HG03108 (cell line): ENCODE measurements around the gene CDKN2D.
"Not testable (repeated sequence)": the region's sequence is repeated elsewhere in the genome, so short reads cannot be mapped to it uniquely, and the experiment has no call there.

Experiments used
- ATAC-seq: cut with Tn5 transposase; IDR thresholded peaks from one replicate; pipeline ENCODE4 v1.9.1; 2021; ENCODE audit warnings: moderate library complexity; ENCODE audit not compliant: unreplicated experiment

Gene CDKN2D

DNA sequence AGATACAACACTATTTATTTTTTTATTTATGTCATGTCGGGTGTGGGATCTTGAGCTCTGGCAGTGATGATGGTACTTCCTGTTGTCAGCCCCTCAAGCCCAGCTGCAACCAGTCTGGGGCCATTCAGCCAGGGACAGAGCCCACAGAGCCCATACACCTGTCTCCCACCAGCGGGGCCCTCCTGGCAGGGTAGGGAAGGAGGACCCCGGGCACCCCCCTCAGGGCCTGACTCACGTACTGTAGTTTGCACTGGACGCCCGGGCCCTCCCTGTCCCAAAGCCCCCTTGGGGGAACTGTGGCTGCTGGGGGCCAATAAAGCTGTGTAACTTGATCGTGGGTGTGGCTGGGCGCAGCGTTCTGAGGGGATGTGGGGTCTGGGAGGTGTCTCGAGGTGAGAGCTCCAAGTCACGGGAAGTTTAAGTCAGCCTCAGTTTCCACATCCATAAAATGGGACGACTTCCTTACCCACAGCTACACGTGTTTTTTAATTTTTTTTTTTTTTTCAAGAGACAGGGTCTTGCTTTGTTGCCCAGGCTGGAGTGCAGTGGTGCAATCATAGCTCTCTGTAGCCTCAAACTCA lies 15.6 kb downstream of the CDKN2D start:
- ATAC-seq: no peak

DNA sequence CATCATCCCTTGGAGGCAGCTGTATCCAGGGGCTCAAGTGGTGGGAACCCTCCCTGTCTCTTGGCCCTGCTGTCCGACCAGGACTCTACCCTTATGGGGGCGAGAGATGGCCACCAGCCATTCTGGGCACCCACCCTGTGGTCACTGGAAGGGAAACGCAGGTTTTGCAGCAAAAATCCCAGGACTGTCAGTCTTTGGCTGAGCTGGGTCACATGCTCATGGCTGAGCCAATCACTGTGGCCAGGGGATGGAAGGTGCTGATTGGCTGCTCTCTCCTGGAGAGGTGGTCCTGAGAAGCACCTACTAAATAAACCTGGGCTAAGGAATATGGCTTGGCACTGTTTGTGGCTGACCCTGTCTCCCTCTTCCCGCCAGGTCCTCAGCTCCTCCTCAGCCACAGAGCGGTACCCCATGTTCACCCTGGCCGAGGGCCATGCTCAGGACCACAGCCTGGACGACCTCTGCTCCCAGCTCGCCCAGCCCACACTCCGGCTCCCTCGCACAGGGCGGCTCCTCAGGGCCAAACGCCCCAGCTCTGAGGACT lies 16.2 kb downstream of the CDKN2D start:
- no peak for ATAC-seq

DNA sequence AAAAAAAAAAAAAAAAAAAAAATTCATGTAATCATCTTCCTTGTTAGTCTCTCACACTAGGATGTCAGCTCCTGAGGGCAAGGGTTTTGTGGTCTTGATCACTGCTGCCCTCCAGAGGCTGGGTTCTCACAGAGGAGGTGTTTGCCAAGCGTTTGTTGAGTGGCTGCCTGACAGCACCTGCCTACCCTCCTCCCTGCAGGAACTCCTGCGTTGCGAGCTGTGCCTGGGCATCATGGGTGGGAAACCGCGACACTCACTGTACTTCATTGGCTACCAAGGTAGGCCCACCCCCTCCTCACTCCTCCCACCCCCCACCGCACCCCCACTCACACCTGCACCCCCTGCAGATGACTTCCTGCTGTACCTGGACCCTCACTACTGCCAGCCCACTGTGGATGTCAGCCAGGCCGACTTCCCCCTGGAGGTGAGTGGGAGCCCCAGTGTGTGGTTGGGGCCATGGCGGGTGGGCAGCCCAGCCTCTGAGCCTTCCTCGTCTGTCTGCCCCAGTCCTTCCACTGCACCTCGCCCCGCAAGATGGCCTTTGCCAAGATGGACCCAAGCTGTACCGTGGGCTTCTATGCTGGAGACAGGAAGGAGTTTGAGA lies 17.0 kb downstream of the CDKN2D start:
- ATAC-seq: no peak

DNA sequence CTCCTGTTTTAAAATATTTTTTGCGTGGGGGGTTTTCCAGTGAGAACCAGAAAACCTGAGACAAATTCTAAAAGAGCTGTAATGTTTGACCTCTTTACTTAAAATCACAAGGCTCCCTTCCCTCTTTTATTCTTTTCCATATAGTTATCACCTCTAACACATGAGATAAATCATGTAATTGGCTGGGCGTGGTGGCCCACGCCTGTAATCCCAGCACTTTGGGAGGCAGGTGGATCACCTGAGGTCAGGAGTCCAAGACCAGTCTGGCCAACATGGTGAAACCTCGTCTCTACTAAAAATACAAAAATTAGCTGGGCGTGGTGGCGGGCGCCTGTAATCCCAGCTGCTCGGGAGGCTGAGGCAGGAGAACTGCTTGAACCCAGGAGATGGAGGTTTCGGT lies 17.8 kb downstream of the CDKN2D start:
- ATAC-seq: not testable (repeated sequence)

DNA sequence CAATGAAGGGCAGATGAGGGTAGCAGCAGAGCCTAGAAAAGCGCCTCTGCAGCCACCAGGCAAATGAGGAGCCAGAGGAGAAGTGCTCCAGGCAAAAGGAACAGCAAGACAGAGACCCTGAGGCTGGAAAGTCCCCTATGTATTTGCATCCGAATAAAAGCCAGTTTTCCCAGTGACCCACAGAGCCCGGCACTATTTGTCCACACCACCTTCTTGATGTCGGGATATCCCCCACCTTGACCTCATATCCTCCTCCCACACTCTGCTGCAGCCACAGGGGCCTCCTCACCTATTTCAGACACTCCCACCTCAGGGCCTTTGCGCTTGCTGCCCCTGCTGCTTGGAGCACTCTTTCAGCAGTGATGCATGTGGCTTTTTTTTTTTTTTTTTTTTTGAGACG lies 18.4 kb downstream of the CDKN2D start:
- ATAC-seq: no peak

DNA sequence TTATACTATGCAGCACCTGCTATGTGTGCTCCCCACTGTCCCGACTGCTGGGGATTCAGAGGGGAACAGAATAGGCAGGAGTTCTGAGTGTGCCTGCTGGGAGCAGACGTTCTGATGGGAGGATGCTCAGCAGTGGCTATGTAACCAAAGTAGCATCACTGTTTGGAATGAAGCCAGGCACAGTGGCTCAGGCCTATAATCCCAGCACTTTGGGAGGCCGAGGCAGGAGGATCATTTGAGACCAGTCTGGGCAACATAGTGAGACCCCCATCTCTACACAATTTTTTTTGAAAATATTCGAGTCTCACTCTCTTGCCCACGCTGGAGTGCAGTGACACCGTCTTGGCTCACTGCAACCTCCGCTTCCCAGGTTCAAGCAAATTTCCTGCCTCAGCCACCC lies 19.0 kb downstream of the CDKN2D start:
- no peak for ATAC-seq

DNA sequence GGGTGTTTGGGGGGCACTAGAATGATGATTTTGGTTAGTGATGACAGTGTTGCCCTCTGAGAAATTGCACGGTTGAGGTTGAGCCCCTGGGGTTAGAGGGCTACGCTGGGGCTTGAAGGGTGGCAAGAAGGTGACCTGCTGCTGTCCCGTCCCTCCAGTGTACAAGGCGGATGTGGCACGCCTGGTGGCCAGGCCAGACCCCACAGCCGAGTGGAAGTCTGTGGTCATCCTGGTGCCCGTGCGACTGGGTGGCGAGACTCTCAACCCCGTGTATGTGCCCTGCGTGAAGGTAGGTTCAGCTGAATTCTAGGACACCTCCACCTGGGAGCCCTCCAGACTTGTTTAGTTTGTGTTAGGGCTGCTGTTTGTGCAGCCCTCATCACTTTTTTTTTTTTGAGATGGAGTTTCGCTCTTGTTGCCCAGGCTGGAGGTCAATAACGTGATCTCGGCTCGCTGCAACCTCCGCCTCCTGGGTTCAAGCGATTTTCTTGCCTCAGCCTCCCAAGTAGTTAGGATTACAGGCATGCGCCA lies 20.0 kb downstream of the CDKN2D start:
- ATAC-seq: no peak

DNA sequence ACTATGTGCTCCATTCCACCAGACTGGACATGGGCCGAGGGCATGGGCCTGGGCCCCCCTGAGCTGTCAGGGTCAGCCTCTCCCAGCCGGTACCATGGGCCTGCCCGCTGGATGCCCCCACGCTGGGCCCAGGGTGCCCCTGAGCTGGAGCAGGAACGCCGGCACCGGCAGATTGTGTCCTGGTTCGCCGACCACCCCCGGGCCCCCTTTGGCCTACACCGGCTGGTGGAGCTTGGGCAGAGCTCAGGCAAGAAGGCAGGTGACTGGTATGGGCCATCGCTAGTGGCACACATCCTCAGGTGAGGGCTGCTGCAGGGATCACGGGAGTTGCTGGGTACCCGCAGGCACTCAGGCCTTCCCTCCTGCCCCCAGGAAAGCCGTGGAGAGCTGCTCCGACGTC lies 22.0 kb downstream of the CDKN2D start:
- ATAC-seq: no peak

DNA sequence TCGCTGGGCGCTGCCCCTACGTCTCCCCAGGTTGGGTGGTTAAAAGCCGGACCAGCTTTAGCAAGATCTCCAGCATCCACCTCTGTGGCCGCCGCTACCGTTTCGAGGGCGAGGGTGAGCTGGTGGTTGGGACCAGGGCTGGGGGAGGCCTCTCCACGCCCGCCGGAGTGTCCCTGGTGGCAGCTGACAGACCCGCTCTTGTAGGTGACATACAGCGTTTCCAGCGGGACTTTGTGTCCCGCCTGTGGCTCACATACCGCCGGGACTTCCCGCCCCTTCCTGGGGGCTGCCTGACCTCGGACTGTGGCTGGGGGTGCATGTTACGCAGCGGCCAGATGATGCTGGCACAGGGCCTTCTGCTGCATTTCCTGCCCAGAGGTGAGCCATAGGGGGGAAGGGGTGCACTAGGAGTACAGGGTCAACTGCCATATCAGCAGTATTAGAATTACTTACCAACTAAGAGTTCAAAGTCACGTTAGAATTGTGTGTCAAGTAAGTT lies 24.0 kb downstream of the CDKN2D start:
- ATAC-seq: no peak

DNA sequence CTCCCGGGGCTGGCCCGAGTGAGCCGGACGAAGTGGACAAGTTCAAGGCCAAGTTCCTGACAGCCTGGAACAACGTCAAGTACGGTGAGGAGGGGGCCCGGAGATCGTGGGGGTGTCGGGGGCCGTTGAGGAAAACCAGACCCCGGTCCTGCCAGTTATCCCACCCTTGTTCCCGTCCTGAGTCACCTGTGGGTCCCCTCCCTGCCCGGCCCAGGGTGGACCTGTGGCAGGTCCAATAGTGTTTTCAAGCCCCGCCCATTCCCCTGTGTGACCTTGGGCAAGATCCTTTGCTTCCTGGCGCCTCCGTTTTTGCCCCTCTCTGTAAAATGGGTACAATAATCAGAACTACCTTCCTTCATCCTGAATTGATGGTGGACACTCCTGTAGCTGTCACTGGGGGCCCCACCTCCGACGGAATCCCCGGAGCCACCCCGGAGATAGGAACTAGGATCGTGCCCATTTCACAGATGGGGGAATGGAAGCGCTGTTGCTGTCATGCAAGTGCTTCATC lies 24.5 kb downstream of the CDKN2D start:
- ATAC-seq: no peak

DNA sequence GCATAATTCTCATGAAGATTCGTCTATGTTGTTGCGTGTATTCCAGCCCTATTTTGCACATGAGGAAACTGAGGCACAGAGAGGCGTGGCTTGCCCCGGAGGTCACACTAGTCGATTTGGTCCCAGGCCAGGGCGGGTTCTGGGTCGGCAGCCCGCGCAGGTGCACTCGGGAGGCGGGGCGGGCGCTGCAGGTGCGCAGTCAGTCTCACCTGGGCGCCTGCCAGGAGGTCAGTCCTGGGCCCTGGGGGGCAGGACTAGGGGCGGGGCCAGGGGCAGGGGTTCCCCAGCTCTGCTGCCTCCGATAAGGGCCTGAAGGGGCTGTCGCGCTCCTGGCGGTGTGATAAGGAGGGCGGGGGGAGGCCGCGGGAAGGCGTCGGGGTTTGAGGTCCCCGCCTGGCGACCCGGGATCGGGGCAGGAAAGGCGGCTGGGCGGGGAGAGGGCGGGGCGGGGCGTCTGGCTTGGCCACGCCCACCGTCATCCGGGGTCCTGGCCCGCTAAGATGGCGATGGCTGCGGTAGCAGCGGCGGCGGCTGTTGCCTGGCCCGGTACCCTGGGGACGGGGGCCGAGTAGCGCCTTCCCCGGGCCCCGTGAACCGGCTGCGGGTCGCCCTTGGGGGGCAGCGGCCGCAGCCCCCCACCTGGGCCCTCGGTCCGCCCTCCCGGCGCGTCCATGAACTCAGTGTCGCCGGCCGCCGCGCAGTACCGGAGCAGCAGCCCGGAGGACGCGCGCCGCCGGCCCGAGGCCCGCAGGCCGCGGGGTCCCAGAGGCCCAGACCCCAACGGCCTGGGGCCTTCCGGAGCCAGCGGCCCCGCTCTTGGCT lies 25.1 kb downstream of the CDKN2D start, which contains the start of gene ATG4D:
Gene ATG4D, plus strand, starts transcription at position 485 of the 822 bp plus-strand sequence. Its CDS starts 187 bp downstream, at position 672.
- ATAC-seq: peak; percentile 73

DNA sequence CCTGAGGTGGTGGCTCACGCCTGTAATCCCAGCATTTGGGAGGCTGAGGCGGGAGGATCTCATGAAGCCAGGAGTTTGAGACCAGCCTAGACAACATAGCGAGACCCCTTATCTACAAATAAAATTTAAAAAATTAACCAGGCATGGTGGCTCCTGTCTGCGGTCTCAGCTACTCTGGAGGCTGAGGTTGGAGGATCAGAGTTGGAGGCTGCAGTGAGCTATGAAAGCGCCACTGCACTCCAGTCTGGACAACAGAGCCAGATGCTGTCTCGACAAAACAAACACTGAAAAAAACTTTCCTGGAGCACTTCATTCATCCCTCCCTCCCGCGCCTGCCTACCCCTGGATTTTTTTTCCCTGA lies 25.7 kb downstream of the CDKN2D start:
- ATAC-seq: no peak

DNA sequence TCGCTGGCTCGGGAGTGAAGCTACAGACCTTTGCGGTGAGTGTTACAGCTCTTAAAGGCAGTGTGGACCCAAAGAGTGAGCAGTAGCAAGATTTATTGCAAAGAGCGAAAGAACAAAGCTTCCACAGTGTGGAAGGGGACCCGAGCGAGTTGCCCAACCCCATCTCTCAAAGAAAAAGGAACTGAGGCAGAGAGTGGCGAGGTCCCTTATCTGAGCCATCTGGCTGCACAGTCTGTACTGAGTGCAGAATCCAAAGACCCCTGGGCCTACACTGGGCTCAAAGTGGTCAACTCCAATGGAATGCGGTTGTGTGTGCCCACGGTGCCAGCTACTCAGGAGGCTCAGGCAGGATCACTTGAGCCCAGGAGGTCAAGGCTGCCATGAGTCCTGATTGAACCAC lies 29.8 kb downstream of the CDKN2D start:
- not testable (repeated sequence) for ATAC-seq

DNA sequence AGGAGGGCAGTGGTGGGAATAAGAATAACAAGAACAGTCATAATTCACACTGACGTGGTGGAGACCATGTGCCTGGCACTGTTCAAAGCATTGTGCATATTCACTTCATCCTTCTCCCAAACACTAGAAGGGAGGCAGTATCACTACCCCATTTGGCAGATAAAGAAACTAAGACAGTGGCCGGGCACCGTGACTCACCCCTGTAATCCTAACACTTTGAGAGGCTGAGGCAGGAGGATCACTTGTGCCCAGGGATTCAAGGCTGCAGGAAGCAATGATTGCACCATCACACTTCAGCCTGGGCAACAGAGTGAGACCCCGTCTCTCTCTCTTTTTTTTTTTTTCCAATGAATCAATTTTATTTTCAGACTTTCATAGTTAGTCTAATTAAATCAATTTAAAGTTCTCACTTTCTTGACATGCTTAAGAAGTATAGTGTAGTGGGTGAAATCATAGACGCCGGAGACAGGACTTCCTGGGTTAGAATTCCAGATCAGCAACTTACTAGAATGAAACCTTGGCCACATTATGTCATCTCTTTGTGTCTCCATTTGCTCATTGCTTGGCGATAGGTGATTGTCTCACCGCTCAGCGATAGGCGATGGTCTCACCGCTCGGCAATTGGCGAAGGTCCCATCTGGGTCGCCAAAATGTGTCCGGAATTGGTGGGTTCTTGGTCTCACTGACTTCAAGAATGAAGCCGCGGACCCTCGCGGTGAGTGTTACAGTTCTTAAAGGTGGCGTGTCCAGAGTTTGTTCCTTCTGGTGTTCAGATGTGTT lies 30.4 kb downstream of the CDKN2D start:
- no peak for ATAC-seq

DNA sequence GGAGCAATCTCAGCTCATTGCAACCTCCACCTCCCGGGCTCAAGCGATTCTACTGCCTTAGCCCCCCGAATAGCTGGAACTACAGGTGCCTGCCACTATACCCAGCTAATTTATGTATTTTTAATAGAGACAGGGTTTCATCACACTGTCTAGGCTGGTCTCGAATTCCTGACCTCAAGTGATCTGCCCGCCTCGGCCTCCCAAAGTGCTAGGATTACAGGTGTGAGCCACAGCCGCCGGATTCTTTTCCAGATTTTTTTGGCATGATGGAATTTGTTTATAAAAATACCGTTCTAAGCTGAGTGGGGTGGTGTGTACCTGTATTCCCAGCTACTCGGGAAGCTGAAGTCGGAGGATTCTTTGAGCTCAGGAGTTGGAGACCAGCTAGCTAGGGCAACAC lies 31.1 kb downstream of the CDKN2D start:
- ATAC-seq: no peak

DNA sequence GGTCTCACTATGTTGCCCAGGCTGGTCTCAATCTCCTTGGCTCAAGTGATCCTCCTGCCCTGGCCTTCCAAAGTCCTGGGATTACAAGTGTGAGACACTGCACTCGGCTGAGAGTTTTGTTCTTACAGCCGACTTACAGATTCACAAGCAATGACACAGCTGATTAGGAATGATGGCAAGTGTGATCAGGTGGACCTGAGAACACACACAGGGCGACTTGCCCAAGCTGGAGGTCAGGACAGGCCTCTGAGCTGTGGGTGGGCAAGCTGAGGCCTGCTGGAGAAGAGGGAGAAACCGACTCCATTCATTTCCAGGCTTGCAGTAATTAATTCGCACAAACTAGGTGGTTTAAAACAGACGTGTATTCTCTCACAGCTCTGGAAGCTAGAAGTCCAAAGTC lies 33.2 kb downstream of the CDKN2D start:
- no peak for ATAC-seq

DNA sequence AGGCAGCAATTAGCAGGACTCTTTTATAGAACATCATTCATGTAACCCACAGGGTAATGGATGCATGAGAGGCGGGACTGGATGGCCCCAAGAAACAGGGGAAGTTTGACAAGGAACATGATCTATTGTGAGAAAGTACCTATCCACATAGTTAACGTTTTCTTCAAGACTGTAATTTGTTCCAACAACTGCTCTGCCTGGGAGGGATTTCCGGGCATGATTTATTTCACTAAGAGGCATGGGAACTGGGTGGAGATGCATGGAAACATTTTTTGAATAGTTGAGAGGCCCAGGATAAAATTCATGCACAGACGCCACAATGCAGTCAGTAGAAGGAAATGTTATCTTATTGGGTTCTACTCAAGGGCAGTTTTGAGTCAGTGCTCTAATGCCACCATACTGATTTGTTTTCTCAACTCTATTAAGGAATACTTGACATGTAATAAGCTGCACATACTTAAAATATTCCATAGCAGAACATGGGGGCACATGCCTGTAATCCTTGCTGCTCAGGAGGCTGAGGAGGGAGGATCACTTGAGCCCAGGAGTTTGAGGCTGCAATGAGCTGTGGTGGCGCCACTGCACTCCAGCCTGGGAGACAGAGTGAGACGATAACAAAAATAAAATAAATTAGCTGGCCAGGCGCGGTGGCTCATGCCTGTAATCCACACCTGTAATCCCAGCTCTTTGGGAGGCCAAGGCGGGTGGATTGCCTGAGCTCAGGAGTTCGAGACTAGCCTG lies 35.0 kb downstream of the CDKN2D start:
- ATAC-seq: no peak

DNA sequence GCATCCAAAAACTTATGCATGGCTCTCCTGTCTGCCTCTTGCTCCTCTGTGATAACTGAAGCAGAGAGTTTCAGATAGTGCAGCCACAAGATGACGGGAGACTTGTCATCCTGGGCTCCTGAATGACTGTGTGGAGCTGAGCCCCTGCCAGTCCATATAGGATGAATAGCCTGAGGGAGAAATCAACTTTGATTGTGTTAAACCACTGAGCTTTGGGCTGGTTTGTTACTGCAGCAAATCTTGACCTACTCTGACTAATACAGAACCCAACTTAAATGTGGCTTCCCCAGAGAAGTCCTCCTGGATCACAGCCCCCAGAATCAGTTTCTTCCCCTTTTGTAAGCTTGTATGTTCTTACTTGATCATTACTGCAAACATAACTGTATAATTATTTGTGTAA lies 36.3 kb downstream of the CDKN2D start:
- no peak for ATAC-seq

DNA sequence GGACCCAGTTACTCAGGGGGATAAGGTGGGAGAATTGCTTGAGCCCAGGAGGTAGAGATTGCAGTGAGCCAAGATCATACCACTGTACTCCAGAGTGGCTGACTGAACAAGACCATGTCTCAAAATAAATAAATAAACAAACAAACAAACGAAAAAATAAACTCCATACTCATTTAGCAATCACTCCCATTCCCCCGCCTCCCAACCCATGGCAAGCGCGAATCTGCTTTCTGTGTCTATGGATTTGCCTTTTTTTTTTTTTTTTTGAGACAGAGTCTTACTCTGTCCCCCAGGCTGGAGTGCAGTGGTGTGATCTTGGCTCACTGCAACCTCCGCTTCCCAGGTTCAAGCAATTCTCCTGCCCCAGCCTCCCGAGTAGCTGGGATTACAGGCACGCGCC lies 41.9 kb downstream of the CDKN2D start:
- not testable (repeated sequence) for ATAC-seq

DNA sequence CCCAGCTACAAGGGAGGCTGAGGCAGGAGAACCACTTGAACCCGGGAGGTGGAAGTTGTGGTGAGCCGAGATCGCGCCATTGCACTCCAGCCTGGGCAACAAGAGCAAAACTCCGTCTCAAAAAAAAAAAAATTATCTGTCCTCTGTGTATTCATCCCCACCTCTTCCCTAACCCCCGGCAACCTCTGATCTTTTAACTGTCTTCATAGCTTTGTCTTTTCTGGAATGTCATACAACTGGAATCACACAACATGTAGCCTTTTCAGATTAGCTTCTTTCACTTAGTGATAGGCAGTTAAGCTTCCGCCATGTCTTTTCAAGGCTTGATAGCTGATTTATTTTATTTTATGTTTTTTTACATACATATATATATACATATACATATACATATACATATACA lies 43.1 kb downstream of the CDKN2D start:
- no peak for ATAC-seq
